Stimulated activated naive CD4-positive, alpha-beta T cell (primary cell): ENCODE results near the gene MRGPRX4.
"Not testable (repeated sequence)": the region's sequence is repeated elsewhere in the genome, so short reads cannot be mapped to it uniquely, and the experiment has no call there.

ENCODE experiments used
- DNase-seq, 6 experiments: peaks; one replicate each; lab custom pipeline; 2025; lab: John Stamatoyannopoulos, UW

Gene MRGPRX4

DNA sequence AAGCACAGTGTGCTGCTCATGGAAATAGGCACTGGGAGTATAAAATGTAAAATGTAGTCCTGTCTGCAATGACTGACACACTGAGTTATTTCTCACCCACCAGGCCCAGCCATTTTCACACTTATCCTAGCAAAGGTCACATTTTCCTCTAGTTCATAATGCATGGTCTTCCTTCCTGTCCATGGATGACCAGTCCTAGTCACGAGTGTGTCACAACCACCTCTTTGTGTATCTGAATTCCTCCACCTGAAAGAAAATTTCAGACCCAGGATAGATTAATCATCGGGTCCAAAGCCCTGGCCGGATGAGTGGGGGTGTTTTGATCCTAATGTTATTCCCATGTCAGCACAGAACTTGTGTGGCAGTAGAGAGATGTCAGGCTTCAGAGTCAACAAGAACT, at the start of gene MRGPRX4:
Gene MRGPRX4, plus strand, starts transcription at position 172 of the 400 bp plus-strand sequence. CDS start 420 bp downstream, outside the sequence.
- DNase-seq = no peak

DNA sequence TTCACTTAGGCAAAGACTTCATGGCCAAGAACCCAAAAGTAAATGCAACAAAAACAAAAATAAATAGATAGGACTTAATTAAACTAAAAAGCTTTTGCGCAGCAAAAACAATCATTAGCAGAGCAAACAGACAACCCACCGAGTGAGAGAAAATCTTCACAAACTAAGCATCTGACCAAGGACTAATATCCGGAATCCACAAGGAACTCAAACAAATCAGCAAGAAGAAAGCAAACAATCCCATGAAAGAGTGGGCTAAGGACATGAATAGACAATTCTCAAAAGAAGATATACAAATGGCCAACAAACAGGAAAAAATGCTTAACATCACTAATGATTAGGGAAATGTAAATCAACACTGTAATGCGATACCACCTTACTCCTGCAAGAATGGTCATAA, 41.5 kb upstream of the MRGPRX4 start:
- DNase-seq = not testable (repeated sequence)

DNA sequence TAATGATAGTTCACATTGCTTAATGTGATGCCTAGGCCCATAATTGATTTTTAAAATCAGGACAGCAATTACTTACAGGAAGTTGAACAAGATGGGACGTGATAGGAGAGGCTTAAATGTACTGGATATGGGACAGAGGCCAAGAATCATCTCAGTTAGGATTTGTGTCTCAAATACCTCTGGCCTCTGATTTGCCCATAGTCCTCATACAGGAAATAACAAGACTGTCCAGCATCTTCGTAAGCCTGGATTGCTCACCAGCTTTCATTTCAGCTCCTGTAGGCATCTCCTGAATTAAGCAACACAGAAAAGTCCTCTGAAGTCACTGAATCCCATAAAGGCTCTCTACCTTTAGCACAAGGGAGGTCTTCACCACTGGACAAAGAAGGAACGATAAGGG, 40.3 kb upstream of the MRGPRX4 start, which contains the start of gene MRGPRX3:
Gene MRGPRX3, plus strand, starts transcription at position 231 of the 400 bp plus-strand sequence. CDS start 4,632 bp downstream, outside the sequence.
- no peak for DNase-seq

DNA sequence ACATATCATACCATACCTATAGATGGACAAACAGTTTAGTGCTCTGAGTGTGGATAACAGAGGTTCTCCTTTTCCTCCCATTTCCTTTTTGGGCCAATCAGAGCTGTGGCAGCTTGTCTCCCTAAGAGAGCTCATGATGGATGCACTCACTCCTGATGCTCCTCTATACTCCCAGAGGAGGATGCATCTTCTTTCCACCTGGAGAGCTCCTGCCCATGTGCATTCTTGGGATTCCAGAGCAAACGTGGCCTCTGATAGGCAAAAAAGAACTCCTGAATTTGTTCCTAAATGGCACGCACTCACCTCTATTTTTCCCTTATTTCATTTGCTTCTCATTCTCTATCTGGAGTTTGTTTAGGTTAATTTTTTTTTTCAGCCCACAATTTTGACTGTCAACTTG, 37.3 kb upstream of the MRGPRX4 start:
- no peak for DNase-seq

DNA sequence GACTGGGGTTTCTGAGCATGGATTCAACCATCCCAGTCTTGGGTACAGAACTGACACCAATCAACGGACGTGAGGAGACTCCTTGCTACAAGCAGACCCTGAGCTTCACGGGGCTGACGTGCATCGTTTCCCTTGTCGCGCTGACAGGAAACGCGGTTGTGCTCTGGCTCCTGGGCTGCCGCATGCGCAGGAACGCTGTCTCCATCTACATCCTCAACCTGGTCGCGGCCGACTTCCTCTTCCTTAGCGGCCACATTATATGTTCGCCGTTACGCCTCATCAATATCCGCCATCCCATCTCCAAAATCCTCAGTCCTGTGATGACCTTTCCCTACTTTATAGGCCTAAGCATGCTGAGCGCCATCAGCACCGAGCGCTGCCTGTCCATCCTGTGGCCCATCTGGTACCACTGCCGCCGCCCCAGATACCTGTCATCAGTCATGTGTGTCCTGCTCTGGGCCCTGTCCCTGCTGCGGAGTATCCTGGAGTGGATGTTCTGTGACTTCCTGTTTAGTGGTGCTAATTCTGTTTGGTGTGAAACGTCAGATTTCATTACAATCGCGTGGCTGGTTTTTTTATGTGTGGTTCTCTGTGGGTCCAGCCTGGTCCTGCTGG, 35.3 kb upstream of the MRGPRX4 start:
- no peak for DNase-seq

DNA sequence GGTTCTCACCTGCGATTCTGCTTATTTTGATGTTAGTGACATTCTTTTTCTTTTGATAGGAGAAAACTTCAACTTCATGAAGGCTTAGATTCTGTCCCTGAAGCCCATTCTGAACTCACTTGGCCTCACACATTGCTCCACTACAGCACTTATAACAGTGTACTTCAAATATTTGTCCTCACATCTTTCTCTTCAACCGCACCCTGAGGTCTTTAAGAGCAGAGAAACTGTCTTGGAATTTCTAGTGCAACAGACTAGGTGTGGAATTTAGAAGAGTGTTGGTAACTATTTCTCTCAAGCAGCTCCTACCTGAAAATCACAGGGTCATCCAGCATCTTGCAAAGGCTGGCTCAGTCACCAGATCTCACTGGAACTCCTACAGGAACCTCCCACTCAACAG, 32.5 kb upstream of the MRGPRX4 start:
- DNase-seq = no peak

DNA sequence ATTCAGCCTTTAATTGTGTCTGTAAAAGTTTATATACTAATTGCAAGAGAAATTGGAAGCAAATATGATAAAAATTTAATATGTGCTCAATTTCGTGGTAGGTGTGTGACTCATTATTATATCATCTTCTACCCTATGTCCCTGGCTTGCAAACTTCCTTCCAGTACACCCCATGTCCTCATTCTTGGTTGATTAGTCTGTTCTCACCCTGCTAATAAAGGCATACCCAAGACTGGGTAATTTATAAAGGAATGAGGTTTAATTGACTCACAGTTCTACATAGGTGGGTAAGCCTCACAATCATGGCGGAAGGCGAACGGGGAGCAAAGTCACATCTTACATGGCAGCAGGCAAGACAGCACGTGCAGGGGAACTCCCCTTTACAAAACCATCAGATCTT, 28.4 kb upstream of the MRGPRX4 start:
- no peak for DNase-seq

DNA sequence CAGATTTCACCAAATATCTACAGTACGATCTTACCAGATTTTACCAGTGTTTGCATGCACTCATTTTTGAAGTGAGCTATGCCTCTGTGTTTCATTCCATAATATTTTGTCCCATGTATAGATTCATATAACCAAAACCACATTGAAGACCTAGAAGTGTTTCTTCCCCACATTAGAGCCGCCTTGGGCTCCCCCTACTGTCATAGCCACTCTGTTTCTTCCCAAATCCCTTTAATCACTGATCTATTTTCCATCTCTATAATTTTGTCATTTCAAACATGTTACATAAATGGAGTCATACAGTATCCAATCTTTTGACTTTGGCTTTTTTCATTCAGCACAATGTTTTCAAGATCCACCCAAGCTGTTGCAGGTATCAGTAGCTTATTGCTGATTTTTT, 27.6 kb upstream of the MRGPRX4 start:
- DNase-seq = no peak

DNA sequence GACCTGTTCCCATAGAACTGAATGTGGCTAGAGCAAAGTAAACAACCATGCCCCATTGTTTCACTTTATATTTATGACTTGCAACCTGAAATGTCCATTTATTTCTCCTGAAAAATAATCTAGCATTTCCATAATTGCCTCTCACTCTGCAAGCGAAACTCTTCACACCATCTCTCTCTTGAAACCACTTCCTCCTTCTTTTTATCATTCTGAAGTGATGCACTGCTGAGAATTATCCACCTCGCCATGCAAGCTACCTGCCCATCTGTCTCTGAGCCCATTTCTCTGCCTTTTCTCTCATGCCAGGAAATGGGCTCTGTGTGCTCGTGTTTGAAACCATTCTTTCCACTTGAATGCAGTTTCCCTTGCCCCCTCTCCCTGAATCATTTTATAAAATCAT, 26.8 kb upstream of the MRGPRX4 start:
- DNase-seq = no peak

DNA sequence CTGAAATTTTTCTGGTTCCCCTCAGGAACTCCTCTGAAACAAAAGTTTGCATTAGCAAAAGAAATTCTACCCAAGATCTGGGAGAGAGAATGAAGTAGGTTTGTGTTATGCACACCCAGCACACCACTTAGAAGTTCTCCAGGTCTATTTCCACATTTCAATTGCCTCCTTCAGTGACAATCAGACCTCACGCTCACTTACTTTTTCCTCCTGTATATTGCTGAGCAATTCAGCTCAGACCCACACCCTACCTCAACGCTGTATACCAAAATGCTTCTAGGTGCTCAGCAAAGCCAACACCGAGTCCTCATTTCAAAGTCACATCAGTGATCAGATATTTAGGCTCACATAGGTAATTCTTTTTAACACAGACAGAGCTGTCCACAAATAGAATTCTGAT, 21.1 kb upstream of the MRGPRX4 start:
- no peak for DNase-seq

DNA sequence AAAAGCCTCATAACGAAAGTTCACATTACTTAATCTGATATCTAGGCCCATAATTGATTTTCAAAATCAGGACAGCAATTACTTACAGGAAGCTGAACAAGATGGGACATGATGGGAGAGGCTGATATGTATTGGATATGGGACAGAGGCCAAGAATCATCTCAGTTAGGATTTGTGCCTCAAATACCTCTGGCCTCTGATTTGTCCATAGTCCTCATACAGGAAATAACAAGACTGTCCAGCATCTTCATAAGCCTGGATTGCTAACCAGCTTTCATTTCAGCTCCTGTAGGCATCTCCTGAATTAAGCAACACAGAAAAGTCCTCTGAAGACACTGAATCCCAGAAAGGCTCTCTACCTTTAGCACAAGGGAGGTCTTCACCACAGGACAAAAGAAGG, 4.3 kb upstream of the MRGPRX4 start:
- no peak for DNase-seq

DNA sequence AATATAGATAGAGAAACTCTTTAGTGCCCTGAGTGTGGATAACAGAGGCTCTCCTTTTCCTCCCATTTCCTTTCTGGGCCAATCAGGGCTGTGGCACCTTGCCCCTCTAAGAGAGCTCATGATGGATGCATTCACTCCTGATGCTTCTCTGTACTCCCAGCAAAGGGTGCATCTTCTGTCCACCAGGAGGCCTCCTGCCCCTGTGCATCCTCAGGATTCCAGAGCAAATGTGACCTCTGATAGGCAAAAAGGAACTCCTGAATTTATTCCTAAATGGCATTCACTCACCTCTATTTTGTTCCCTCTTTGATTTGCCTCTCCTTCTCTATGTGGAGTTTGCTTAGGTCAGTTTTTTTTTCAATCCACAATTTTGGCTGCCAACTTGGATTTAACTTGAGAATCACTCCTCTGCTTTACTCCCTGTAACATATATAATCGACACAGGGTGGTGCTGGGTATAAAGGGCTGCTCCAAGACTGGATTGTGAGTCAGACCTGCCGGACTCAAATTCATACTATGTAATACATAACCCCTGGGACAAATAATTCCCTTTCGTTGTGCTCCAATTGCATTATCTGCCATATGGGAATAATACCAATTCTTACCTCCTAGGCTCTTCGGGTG, 1.1 kb upstream of the MRGPRX4 start:
- no peak for DNase-seq

DNA sequence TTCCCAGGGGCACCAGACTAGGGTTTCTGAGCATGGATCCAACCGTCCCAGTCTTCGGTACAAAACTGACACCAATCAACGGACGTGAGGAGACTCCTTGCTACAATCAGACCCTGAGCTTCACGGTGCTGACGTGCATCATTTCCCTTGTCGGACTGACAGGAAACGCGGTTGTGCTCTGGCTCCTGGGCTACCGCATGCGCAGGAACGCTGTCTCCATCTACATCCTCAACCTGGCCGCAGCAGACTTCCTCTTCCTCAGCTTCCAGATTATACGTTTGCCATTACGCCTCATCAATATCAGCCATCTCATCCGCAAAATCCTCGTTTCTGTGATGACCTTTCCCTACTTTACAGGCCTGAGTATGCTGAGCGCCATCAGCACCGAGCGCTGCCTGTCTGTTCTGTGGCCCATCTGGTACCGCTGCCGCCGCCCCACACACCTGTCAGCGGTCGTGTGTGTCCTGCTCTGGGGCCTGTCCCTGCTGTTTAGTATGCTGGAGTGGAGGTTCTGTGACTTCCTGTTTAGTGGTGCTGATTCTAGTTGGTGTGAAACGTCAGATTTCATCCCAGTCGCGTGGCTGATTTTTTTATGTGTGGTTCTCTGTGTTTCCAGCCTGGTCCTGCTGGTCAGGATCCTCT, 709 bp downstream of the MRGPRX4 start:
- DNase-seq = no peak

DNA sequence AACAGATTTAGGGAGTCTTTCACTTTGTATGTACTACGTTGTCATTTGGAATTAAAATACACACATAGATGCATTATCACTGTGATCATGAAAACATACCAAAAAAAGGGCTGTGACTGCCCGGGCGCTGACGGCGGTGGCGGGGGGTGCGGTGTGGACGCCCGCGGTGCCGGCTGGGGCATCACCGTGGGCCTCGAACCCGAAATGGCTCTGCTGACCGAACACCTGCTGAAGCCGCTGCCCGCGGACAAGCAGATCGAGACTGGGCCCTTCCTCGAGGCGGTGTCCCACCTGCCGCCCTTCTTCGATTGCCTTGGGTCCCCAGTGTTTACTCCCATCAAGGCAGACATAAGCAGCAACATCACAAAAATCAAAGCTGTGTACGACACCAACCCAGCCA, 16.2 kb downstream of the MRGPRX4 start:
- DNase-seq = no peak

DNA sequence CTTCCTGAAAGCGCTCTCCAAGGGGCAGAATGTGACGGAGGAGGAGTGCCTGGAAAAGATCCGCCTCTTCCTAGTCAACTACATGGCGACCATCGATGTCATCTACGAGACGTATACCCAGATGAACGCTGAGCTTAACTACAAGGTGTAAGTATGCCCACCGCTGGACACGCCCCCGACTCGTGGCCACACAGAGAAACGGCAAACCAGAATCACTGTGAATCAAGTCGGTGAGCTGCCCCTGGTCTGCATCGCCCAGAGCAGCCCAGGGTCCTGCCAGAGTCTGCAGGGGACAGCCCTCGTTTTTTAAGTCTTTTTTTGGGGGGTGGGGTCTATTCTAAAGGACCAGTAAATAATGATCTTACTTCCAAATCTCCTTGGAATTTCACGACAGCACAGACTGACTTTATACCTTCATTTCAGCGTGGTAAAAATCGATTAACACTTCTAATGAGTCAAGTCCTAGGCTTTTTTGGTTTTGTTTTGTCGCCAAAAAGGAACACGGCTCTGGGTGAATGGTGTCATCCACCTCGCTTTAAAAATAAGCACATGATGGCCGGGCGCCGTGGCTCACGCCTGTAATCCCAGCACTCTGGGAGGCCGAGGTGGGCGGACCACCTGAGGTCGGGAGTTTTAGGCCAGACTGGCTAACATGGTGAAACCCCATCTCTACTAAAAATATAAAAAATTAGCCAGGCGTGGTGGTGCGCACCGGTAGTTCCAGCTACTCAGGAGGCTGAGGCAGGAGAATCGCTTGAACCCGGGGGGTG, 17.0 kb downstream of the MRGPRX4 start:
- DNase-seq = not testable (repeated sequence)

DNA sequence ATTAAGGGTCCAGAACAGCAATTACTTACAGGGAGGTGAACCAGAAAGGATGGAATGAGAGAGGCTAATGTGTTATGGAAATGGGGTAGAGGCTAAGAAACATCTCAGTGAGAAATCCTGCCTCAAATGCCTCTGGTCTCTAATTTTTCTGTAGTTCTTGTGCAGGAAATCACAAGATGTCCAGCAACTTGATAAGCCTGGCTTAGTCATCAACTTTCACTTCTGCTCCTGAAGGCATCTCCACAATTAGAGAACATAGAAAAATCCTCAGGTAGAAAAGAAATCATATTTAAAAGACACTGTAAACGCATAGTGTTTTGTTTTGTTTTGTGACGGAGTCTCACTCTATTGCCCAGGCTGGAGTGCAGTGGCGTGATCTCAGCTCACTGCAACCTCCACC, 18.7 kb downstream of the MRGPRX4 start:
- no peak for DNase-seq

DNA sequence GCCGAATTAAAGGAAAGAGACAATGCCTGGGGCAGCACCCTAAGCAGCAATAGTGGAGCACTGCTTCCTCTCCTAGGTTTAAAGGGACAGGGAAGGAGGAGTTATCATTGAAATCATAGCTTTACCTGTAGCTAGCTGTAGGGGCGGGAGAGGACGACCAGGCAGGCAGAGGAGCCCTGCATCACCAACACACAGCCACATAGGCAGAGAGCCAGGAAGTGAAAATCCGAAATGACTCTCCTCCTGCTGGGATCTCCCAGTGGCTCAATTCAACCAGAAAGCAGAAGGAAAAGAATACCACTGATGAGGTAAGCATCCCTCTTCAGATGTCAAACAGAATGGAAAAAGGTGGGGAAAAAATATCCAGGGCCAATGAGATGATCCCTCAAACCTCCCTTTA, 20.4 kb downstream of the MRGPRX4 start:
- no peak for DNase-seq

DNA sequence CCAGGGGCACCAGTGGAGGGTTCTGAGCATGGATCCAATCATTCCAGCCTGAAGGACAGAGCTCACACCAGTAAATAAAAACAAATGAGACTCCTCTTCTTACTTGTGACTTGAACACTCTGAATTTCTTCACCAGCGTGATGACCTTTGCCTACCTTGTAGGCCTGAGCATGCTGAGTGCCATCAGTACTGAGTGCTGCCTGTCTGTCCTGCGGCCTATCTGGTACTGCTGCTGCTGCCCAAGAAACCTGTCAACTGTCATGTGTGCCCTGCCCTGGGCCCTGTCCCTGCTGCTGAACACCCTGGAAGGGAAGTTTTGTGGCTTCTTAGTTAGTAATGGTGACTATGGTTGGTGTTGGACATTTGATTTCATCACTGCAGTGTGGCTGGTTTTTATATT, 23.9 kb downstream of the MRGPRX4 start:
- no peak for DNase-seq

DNA sequence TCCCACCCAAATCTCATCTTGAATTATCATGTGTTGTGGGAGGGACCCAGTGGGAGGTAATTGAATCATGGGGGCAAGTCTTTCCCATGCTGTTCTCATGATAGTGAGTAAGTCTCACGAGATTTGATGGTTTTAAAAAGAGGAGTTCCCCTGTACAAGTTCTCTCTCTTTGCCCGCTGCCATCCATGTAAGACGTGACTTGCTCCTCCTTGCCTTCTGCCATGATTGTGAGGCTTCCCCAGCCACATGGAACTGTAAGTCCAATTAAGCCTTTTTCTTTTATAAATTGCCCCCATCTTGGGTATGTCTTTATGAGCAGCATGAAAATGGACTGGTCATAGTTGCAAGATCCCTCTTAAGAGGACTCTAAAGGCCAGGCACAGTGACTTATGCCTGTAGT, 25.1 kb downstream of the MRGPRX4 start:
- DNase-seq = not testable (repeated sequence)

DNA sequence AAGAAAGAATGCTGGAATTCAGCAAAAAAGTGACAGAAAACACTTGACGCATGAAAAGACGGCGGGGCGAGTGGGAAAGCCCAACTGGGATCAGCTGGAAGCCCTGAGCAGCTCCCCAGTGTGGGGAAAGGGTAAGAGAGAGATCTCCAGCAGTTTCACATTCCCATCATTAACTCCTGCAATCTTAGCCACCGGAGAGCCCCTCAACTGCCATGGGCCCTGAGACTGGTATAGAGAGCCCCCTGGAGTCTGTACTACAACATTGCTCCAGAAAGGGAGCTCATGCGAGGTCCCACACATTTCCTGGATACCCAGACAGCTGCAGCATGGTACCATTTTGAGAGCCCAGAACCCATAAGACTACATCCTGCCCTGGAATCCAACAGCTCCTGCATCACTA, 31.1 kb downstream of the MRGPRX4 start:
- DNase-seq = no peak

DNA sequence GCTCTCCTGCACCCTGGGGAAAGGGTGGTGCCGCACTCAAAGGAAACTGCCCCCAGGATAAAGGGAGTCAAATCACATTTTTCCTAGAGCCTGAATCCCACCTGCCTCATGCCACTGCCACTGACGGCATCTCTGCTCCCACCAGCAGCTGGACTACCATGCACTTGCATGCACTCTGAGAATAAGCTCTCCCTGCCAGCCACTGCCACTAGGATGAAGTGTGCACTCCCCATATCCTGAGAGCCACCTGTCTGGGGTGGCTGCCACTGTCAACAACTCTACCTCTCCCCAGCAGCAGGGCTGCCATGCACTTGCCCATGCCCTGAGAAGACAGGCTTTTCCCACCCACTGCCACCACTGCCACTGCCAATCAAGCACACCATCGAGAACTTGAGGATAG, 31.6 kb downstream of the MRGPRX4 start:
- DNase-seq = no peak

DNA sequence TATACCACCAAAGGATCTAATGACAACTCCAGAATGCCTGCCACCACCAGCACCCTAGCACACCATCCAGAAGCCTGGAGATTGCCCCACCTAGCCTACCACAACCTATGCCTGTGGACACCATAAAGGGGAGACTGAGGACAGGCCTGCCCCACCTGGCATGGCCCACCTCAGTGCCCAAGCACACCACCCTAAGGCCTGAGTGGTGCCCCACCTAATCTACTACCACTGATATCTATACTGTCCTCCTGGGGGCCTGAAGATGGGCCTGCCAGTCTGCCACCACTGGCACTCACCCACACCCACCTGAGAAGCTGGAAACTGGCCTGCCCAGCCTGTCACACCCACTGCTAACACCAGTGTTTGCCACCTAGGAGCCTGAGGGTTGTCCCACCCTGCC, 32.1 kb downstream of the MRGPRX4 start:
- no peak for DNase-seq

DNA sequence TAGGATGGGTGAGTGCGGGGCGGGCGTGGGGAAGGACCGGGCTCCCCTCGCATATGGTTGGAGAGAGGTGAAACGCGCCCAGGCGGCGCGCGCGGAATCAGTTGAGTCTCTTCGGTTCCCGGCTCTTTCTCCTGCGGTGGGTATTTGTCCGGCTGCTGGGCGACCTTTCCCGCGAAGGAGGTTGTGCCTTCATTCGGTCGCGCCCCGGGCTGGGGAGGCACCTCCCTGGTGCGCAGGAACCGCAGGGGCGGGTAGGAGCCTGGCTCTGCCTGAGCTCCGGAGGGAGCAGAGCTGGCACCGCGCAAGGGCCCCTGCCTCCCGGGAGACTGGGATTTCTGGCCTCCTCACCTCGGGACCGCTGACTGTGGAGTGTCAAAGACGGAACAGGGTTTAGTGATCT, 36.4 kb downstream of the MRGPRX4 start:
- DNase-seq = no peak
